GM19043 (cell line): ENCODE data around the gene RFESD.

ENCODE experiments used
- ATAC-seq: cut with Tn5 transposase; IDR thresholded peaks from one replicate; pipeline ENCODE4 v1.9.1; 2021; ENCODE audit warnings: low read depth; ENCODE audit not compliant: unreplicated experiment

Gene RFESD

GRCh38 chr5:95646569-95647431 is at the start of gene RFESD:
TSS of gene RFESD (plus strand) at chr5:95646777. CDS start at chr5:95652272, 5,495 bp downstream.
- ATAC-seq, result peak; percentile 96

DNA sequence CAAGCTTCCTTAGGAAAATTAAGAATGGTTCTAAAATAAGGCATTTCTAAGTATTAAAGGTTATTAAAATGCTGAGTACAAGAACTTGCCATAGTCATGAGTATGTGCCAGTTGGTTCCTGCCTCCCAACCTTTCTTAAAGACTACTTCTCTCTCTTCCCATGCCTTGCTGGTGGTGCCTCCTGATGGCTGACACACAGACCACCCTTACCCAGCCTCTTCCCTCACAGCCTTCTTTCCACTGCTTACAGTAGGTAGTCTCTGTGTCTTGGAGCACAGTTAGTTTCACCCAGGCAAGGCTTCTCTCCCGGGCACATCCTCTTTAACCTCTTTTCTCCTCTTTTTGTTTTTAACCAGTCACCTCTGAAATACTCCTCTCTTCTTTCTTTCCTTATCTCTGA is 47.3 kb upstream of the RFESD start:
- ATAC-seq, result no peak

- ATAC-seq, result no peak
These were observed 46.0 kb upstream of the RFESD start for GRCh38 chr5:95600557-95600956.

GRCh38 chr5:95605786-95606185 is 40.8 kb upstream of the RFESD start:
- no peak for ATAC-seq

DNA sequence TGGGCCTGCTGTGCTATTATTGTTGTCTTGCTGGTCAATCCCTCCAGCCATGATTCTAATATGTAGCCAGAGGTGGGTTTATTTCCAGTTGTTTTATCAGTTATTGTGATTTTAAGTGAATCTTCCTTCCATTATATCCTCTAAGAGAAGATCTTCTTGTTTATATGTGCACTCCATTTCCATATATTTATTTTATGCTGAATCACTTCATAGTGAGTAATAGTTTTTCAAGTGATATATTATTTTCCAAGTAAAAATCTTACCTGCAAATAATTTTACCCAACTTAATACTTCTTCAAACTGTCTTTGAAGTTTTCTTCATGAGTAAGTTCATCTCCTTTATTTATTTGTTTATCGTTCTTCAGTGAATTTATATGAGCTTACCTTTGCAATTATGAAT is 40.2 kb upstream of the RFESD start:
- no peak for ATAC-seq

- ATAC-seq, result no peak
These were observed 36.9 kb upstream of the RFESD start for GRCh38 chr5:95609711-95610110.

DNA sequence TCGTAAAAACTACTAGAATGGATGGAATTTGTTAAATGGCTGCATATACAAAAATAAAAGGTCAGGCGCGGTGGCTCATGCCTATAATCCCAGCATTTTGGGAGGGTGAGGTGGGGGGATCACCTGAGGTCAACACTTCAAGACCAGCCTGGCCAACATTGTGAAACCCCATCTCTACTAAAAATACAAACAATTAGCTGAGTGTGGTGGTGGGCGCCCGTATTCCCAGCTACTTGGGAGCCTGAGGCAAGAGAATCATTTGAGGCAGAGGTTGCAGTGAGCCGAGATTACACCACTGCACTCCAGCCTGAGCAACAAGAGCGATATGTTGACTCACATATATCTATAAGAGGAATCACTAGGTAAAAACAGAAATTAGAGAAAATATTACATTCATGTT is 36.0 kb upstream of the RFESD start:
- no peak for ATAC-seq

DNA sequence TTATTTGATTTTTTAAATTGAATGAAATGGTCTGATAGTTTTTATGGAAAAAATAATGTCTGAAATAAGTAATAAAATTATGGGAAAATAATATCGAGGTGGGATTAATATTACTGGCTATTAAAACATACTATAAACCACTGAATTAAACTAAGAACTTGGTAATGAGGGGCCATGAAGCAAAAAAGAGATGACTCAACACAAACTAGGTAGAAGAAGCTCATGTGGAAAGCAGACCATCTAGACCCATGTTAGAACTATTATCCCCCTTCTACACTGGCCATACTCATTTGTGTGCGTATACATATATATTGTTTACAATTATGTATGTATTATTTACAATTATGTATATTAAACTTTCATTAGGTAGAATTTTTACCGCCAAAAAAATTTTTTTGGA is 35.2 kb upstream of the RFESD start:
- no peak for ATAC-seq

DNA sequence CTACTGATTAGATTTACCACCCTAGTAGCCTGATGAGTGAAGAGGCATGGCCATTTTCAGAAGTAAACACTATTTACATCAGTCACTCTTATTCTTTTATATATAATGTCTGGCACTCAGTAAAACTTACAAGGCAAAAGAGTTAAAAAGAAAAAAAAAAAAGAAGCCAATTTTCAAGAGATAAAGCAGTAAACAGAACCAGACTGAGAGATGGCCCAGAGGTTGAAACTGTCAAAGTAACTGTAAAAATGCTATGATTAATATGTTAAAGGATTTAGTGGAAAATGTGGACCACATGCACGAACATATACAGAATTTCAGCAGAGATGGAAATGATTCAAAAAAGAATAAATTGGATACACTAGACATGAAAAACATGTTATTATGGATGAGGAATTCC is 33.1 kb upstream of the RFESD start:
- ATAC-seq, result no peak

GRCh38 chr5:95615164-95615467 is 31.5 kb upstream of the RFESD start:
- peak; percentile 56 for ATAC-seq

DNA sequence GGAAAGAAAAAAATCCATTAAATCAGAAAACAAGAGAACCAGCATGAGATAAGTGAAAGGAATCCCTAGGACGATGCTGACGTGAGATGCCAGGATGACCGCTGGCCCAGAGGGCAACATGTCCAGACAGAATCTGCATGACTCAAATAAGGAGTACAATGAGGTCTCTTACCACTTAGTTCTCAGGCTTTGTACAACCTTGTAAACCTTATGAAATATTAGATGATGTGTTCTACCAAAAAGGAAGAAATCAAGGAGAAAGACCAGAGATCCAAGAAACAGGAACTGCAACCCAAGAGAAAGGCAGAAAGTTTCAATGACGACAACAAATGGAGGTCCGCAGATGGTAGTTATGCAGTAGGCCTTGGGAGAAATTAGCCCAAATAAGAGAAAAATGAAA is 29.5 kb upstream of the RFESD start:
- no peak for ATAC-seq

DNA sequence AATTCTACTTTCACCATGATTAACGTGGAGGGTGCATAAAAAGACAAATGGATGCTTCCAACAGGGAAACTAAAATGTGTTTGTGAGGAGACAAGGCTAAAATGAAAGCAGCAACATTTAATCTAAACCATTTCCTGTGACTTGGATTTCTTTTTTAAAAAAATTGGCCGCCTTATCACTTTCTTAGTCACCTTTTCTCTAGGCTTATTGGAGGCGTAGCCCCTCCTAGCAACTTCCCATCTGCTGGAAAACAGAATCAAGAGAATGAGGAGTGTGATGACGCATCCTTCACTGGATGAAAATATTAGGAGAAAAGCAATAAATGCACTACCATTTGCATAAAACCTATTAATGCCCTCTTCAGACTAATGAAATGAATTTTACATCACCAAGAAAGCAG is 27.5 kb upstream of the RFESD start:
- no peak for ATAC-seq

DNA sequence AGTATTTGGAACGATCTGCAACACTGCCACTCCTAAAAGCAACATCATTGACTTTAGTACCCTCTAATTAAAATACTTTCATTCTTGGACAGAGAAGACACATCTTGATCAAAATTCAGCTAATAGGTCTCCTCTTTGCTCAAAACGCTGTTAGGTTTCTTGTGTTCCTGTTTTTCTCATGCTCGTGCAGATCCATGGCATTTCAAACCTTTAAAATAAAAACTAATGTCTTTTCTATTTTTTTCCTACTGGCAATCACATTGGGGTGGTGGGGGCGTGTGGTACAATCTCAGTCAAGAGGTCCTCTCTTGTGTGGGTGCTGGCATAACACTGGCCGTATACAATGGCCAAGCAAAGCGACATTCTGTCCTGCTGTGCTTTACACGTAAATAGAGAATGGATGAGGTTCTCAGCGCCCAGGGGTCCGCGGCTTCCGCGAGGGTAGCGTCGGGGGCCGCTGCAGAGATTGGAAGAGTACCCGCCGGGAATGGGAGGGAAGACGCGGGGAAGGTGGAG is 27.0 kb upstream of the RFESD start:
- ATAC-seq, result no peak

GRCh38 chr5:95620030-95620869 is 26.3 kb upstream of the RFESD start, which contains the start of gene GPR150:
TSS of gene GPR150 (plus strand) at chr5:95620087. CDS start at chr5:95620276, 189 bp downstream.
- peak; percentile 69 for ATAC-seq

- peak; percentile 42 for ATAC-seq
These were observed 25.4 kb upstream of the RFESD start for GRCh38 chr5:95620870-95621838.

- no peak for ATAC-seq
These were observed 24.5 kb upstream of the RFESD start for GRCh38 chr5:95621839-95622629.

- ATAC-seq, result no peak
These were observed 22.9 kb upstream of the RFESD start for GRCh38 chr5:95623706-95624105.

DNA sequence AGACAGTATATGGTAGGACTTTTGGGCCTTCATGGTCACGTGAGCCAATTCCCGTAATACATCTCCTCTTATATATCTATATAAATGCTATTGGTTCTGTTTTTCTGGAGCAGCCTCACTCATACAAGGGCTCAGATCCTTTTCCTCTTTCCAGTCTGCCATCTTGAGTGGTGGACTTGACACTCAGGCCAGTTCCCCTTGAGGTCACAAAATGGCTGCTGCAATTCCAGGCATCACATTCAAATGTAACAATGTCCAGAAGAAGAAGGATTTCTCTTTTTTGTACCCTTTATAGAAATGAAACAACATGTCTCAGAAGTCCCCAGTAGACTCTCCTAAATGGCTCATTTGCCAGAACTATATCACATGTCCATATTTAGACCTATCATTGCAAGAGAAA is 22.2 kb upstream of the RFESD start:
- no peak for ATAC-seq

DNA sequence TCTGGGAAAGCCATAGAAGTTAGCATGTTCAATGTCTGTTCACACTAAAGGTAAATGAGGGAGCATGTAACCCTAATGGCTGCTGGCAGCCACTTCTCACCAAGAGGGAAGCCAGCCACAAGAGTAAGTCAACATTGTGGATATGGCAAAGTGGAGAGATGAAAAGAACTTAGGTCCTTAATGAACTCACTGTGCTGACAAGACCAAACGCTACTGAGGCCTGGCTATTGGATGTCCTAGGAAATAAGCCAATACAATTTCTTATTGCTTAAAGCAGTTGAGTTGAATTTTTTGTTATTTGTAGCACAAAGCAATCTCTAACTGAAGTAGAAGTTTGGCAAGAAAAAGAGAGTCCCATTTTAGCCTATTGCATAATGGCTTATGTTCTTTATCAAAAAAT is 19.9 kb upstream of the RFESD start:
- ATAC-seq, result no peak
